ENCODE measurements around the gene RTCB.

GRCh38 chr22:32401486-32401885 lies 10.6 kb downstream of the RTCB start:
- TF ChIP-seq CTCF (IDR thresholded peaks at IDR 0.05 in 4 of 5, conservative IDR thresholded peaks at IDR 0.05 in 1 of 5) (no peak), POLR2A (IDR thresholded peaks at IDR 0.05) (no peak)
